HepG2 (cell line): ENCODE results near the gene SCN8A. TPM values are rescaled to one million over a fixed set of nuclear protein-coding genes. Genes with fewer than 3 reads are reported as not detected.

Source experiments
- ATAC-seq: fragments of 200-7000 bp; cut with Tn5 transposase; 3 replicates; pipeline ENCODE4 v1.9.1; 2020; ENCODE audit warnings: mild to moderate bottlenecking, moderate library complexity
- BruUV-seq: library from RNA; stranded (reverse); fragments of 400-500 nt; replicated peaks from 2 replicates; lab custom pipeline; 2021; lab: Mats Ljungman, UMichigan
- CTCF ChIA-PET: fragments of 300-600 bp; formaldehyde crosslinking; extraction: SDS; loops from one replicate; lab custom pipeline; 2021; ENCODE audit warnings: low total read pairs, inconsistent platforms, low intra/inter-chr PET ratio; lab: Yijun Ruan, JAX
- POLR2A ChIA-PET: fragments of 350-600 bp; sonication (Branson Sonifier 250); formaldehyde crosslinking; loops from one replicate; lab custom pipeline; 2020; ENCODE audit warnings: antibody characterized with exemption, inconsistent platforms; lab: Yijun Ruan, JAX
- DNase-seq: peaks from one replicate; pipeline ENCODE4 v3.0.0-alpha.2; 2015; ENCODE audit warnings: low spot score
- FAIRE-seq: peaks from 3 replicates; lab custom pipeline; 2011; peaks lifted over from hg19 to GRCh38; lab: Jason Lieb, UNC
- H2AFZ ChIP-seq: one replicate; pipeline ENCODE4 v1.6.1; 2011; ENCODE audit warnings: low read length, inconsistent platforms
- H3K27ac ChIP-seq: fragments of 300-600 bp; 3 replicates; pipeline ENCODE4 v1.8.0; 2011; ENCODE audit warnings: mixed run types, mild to moderate bottlenecking, mixed read lengths, low read length, inconsistent platforms; ENCODE audit not compliant: insufficient read depth; ENCODE audit errors: extremely low read length
- H3K27me3 ChIP-seq, 2 experiments: fragments of 200-600 bp in 1 of 2; 2 replicates in 1 of 2; 3 replicates in 1 of 2; pipeline versions ENCODE4 v1.6.0 to v1.8.0; 2011; ENCODE audit warnings: low read length in 2 of 2, mild to moderate bottlenecking in 2 of 2, moderate library complexity in 2 of 2, inconsistent platforms in 1 of 2; ENCODE audit not compliant: insufficient read depth in 2 of 2, control insufficient read depth in 1 of 2
- H3K36me3 ChIP-seq, 2 experiments: fragments of 200-600 bp in 1 of 2; replicated peaks in 1 of 2; 2 replicates in 1 of 2; 3 replicates in 1 of 2; pipeline versions ENCODE4 v1.5.1 to v1.8.0; 2011; ENCODE audit warnings: low read length in 2 of 2, inconsistent platforms in 1 of 2; ENCODE audit not compliant: insufficient read depth in 2 of 2, control insufficient read depth in 1 of 2
- H3K4me1 ChIP-seq: 2 replicates; pipeline ENCODE4 v1.5.1; 2012; ENCODE audit warnings: low read length, inconsistent platforms; ENCODE audit not compliant: insufficient read depth
- H3K4me2 ChIP-seq: 2 replicates; pipeline ENCODE4 v1.6.0; 2011; ENCODE audit warnings: low read depth, low read length, inconsistent platforms
- H3K4me3 ChIP-seq, 3 experiments: fragments of 200-600 bp in 1 of 3; sonication (generic), shearing (Covaris generic) in 1 of 3; replicated peaks in 1 of 3; 2 replicates each; pipeline ENCODE4 v1.5.1; 2011 to 2016; ENCODE audit warnings: low read length in 3 of 3, inconsistent platforms in 2 of 3, low read depth in 2 of 3, mild to moderate bottlenecking in 2 of 3, control low read depth in 1 of 3, mixed read lengths in 1 of 3; ENCODE audit not compliant: insufficient read depth in 1 of 3
- H3K79me2 ChIP-seq: one replicate; pipeline ENCODE4 v1.6.1; 2011; ENCODE audit warnings: low read length, inconsistent platforms; ENCODE audit not compliant: insufficient read depth
- H3K9ac ChIP-seq: 2 replicates; pipeline ENCODE4 v1.6.0; 2011; ENCODE audit warnings: mild to moderate bottlenecking, low read depth, low read length, inconsistent platforms; ENCODE audit not compliant: insufficient read depth
- H3K9me3 ChIP-seq: 2 replicates; pipeline ENCODE4 v1.5.1; 2012; ENCODE audit warnings: mild to moderate bottlenecking, low read length
- H4K20me1 ChIP-seq: 2 replicates; pipeline ENCODE4 v1.6.0; 2011; ENCODE audit warnings: inconsistent platforms, mild to moderate bottlenecking, low read length, moderate library complexity; ENCODE audit not compliant: insufficient read depth
- ASH2L ChIP-seq: fragments of 300-600, 200-600 bp; sonication (generic); IDR thresholded peaks from 2 replicates; pipeline ENCODE4 v1.7.0; 2017; ENCODE audit warnings: low read depth, mild to moderate bottlenecking, moderate library complexity, mixed read lengths, low read length; ENCODE audit not compliant: insufficient read length
- CHD4 ChIP-seq: fragments of 200-600 bp; sonication (generic); IDR thresholded peaks from 2 replicates; pipeline ENCODE4 v1.7.0; 2017; ENCODE audit warnings: mild to moderate bottlenecking, low read length, borderline replicate concordance
- EED ChIP-seq: sonication (generic); formaldehyde crosslinking; IDR thresholded peaks from 2 replicates; pipeline ENCODE4 v1.5.0; 2020; ENCODE audit warnings: mild to moderate bottlenecking, missing genetic modification reagents
- EZH2 ChIP-seq: conservative IDR thresholded peaks from 2 replicates; pipeline ENCODE4 v1.6.1; 2012; ENCODE audit warnings: mild to moderate bottlenecking, low read depth, low read length, moderate library complexity
- NONO ChIP-seq, 2 experiments: fragments of 450-650 bp in 1 of 2; sonication (generic) in 1 of 2; formaldehyde crosslinking in 1 of 2; IDR thresholded peaks in 1 of 2; conservative IDR thresholded peaks in 1 of 2; 2 replicates each; pipeline versions ENCODE4 v1.6.1 to v1.8.0; 2017 to 2022; ENCODE audit warnings: mild to moderate bottlenecking in 1 of 2, missing genetic modification reagents in 1 of 2, moderate library complexity in 1 of 2
- SP5 ChIP-seq: IDR thresholded peaks from 2 replicates; pipeline ENCODE4 v1.6.1; 2016; ENCODE audit warnings: low read depth, borderline replicate concordance
- ZNF24 ChIP-seq: fragments of 450-650 bp; IDR thresholded peaks from 2 replicates; pipeline ENCODE4 v1.6.1; 2017; ENCODE audit warnings: antibody characterized with exemption, mild to moderate bottlenecking
- ZNF496 ChIP-seq: sonication (generic); formaldehyde crosslinking; IDR thresholded peaks from 2 replicates; pipeline ENCODE4 v1.8.1; 2023; ENCODE audit warnings: mild to moderate bottlenecking, moderate library complexity, missing genetic modification reagents; ENCODE audit not compliant: insufficient replicate concordance
- ZNF619 ChIP-seq: sonication (generic); formaldehyde crosslinking; IDR thresholded peaks from 2 replicates; pipeline ENCODE4 v1.4.0; 2020; ENCODE audit warnings: mild to moderate bottlenecking, missing genetic modification reagents
- ZNF782 ChIP-seq: sonication (generic); formaldehyde crosslinking; IDR thresholded peaks from 2 replicates; pipeline ENCODE4 v1.4.0; 2020; ENCODE audit warnings: missing genetic modification reagents, mild to moderate bottlenecking, borderline replicate concordance
- WGBS: methylation state at CpG from one replicate; pipeline ENCODE4 v1.1.6; 2017; ENCODE audit warnings: low lambda C conversion rate; 5-methylcytosine and 5-hydroxymethylcytosine counted together
- in situ Hi-C: cut with HindIII; loops from 2 replicates; pipeline ENCODE4 v1.10.0; 2017; ENCODE audit warnings: low pct_unique_long_range_greater_than_20kb; ENCODE audit not compliant: extremely low pct_ligation_motif_present
- intact Hi-C: fragments of 100-400 bp; cut with micrococcal nuclease; formaldehyde crosslinking; loops from one replicate; pipeline ENCODE4 v1.10.0; 2022; ENCODE audit not compliant: unreplicated experiment
- polyA plus RNA-seq, 8 experiments: library from polyadenylated mRNA; depleted of rRNA in 3 of 8; stranded (reverse) in 7 of 8; unstranded in 1 of 8; fragments of >200 nt; fragmentation: Illumina TruSeq in 4 of 8; extraction: Trizol in 4 of 8; gene quantifications; 2 replicates each; pipeline versions ENCODE4 v1.2.1 to v1.2.3, GENCODE V29; 2011 to 2016; ENCODE audit warnings: low read depth in 4 of 8, missing spikeins in 1 of 8, mixed read lengths in 1 of 8; ENCODE audit not compliant: insufficient read depth in 1 of 8
- total RNA-seq, 5 experiments: library from RNA; depleted of rRNA; stranded (reverse); fragments of >200 nt; fragmentation: Illumina TruSeq; extraction: Trizol; gene quantifications; 2 replicates each; pipeline ENCODE4 v1.2.3, GENCODE V29; 2016; ENCODE audit warnings: low read depth in 1 of 5
- TF ChIP-seq, protein P1 (sequence below): sonication (generic); formaldehyde crosslinking; IDR thresholded peaks from 2 replicates; pipeline ENCODE4 v1.4.0; 2020; ENCODE audit warnings: missing genetic modification reagents
- TF ChIP-seq, protein P2 (sequence below): sonication (generic); formaldehyde crosslinking; IDR thresholded peaks from 2 replicates; pipeline ENCODE4 v1.8.0; 2022; ENCODE audit warnings: mild to moderate bottlenecking, missing genetic modification reagents, moderate library complexity
- TF ChIP-seq, protein P3 (sequence below): sonication (generic); formaldehyde crosslinking; conservative IDR thresholded peaks from 2 replicates; pipeline ENCODE4 v1.4.0; 2020; ENCODE audit warnings: missing genetic modification reagents
- TF ChIP-seq, protein P4 (sequence below): sonication (generic); formaldehyde crosslinking; IDR thresholded peaks from 2 replicates; pipeline ENCODE4 v1.5.1; 2020; ENCODE audit warnings: missing genetic modification reagents, mild to moderate bottlenecking, borderline replicate concordance

Gene SCN8A
- total and polyA plus RNA-seq, 2 of the 13 experiments (the other 11 are each of a cell fraction or from before 2014, with no cell fraction given), result 0.57 to 1.4 TPM

DNA sequence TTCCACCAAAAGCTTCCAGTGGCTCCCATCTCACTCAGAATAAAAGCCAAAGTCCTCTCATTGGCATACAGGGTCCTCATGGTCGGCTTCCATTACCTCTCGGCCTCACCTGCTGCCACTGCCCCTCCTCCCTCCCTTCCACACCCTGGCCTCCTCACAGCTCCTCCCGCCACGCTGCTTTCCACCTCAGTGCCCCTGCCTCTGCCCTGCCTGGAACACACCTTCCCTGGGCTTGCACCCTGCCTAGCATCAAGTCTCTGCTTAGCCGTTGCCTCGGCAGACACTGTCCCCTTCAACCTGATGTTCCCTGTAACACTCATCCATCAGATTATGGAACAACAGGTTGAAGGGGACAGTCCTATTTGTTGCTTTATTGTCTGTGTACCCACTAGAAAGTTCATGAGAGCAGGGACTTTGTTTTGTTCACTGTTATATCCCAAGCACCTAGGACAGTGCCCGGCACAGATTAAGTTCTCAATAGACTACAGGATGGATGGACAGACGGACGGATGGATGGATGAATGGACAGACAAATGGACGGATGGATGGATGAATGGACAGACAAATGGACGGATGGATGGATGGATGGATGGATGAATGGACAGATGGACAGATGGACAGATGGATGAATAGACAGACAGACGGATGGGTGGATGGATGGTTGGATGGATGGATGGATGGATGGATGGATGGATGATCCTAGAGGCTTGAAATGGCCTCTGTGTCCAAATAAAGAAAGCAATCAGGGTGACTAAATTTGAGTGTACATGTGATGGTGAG is 242.6 kb downstream of the SCN8A start:
- no peaks in the 10 kb centered on the region for H4K20me1 ChIP-seq
- intact Hi-C loops, result no loop called here
- peaks cover under 1% of the 10 kb centered on the region; the same call in 1 of the 2 replicates for H3K4me1 ChIP-seq
- ChIA-PET POLR2A (no interaction called here), CTCF (no interaction called here)
- ATAC-seq (no peak), FAIRE-seq (no peak), DNase-seq (no peak)
- TF ChIP-seq ZNF619 (CRISPR knock-in tag) (no peak), NONO (IDR thresholded peaks at IDR 0.05) (no peak), NONO (CRISPR knock-in tag; conservative IDR thresholded peaks at IDR 0.05) (no peak), CHD4 (no peak), EZH2 (no peak), ZNF496 (no peak), ZNF24 (no peak), ASH2L (no peak), SP5 (CRISPR knock-in tag) (no peak), EED (CRISPR knock-in tag) (no peak), ZNF782 (no peak)
- TF ChIP-seq, protein P1, sequence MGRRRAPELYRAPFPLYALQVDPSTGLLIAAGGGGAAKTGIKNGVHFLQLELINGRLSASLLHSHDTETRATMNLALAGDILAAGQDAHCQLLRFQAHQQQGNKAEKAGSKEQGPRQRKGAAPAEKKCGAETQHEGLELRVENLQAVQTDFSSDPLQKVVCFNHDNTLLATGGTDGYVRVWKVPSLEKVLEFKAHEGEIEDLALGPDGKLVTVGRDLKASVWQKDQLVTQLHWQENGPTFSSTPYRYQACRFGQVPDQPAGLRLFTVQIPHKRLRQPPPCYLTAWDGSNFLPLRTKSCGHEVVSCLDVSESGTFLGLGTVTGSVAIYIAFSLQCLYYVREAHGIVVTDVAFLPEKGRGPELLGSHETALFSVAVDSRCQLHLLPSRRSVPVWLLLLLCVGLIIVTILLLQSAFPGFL, result no peak
- TF ChIP-seq, protein P2, sequence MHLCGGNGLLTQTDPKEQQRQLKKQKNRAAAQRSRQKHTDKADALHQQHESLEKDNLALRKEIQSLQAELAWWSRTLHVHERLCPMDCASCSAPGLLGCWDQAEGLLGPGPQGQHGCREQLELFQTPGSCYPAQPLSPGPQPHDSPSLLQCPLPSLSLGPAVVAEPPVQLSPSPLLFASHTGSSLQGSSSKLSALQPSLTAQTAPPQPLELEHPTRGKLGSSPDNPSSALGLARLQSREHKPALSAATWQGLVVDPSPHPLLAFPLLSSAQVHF, result no peak
- TF ChIP-seq, protein P3, sequence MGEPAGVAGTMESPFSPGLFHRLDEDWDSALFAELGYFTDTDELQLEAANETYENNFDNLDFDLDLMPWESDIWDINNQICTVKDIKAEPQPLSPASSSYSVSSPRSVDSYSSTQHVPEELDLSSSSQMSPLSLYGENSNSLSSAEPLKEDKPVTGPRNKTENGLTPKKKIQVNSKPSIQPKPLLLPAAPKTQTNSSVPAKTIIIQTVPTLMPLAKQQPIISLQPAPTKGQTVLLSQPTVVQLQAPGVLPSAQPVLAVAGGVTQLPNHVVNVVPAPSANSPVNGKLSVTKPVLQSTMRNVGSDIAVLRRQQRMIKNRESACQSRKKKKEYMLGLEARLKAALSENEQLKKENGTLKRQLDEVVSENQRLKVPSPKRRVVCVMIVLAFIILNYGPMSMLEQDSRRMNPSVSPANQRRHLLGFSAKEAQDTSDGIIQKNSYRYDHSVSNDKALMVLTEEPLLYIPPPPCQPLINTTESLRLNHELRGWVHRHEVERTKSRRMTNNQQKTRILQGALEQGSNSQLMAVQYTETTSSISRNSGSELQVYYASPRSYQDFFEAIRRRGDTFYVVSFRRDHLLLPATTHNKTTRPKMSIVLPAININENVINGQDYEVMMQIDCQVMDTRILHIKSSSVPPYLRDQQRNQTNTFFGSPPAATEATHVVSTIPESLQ (CRISPR knock-in tag), result no peak
- TF ChIP-seq, protein P4, sequence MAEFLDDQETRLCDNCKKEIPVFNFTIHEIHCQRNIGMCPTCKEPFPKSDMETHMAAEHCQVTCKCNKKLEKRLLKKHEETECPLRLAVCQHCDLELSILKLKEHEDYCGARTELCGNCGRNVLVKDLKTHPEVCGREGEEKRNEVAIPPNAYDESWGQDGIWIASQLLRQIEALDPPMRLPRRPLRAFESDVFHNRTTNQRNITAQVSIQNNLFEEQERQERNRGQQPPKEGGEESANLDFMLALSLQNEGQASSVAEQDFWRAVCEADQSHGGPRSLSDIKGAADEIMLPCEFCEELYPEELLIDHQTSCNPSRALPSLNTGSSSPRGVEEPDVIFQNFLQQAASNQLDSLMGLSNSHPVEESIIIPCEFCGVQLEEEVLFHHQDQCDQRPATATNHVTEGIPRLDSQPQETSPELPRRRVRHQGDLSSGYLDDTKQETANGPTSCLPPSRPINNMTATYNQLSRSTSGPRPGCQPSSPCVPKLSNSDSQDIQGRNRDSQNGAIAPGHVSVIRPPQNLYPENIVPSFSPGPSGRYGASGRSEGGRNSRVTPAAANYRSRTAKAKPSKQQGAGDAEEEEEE, result no peak
- no peaks in the 10 kb centered on the region for H3K36me3 ChIP-seq
- no peaks in the 10 kb centered on the region for H3K79me2 ChIP-seq
- H2AFZ ChIP-seq, result no peak overlapping the region
- in situ Hi-C loops, result no loop called here
- no peak overlapping the region for H3K4me3 ChIP-seq
- no peak overlapping the region for H3K27ac ChIP-seq
- H3K9me3 ChIP-seq, result no peaks in the 10 kb centered on the region
- 55% methylated on average over 12 of the region's 12 CpGs for WGBS
- H3K9ac ChIP-seq, result no peak overlapping the region
- no TSS peak for BruUV-seq
- no peak overlapping the region for H3K4me2 ChIP-seq
- H3K27me3 ChIP-seq, result no peaks in the 10 kb centered on the region; a peak in 1 of 5 replicates
